Panc1 (cell line): ENCODE results near the gene IGFLR1. TPM values are rescaled to one million over a fixed set of nuclear protein-coding genes. Genes with fewer than 3 reads are reported as not detected.

Experiments
- ATAC-seq: fragments of 200-7000 bp; cut with Tn5 transposase; 2 replicates; pipeline ENCODE4 v1.9.1; 2020; ENCODE audit warnings: mild to moderate bottlenecking, moderate library complexity
- BruUV-seq: library from RNA; stranded (reverse); fragments of 400-500 nt; replicated peaks from 2 replicates; lab custom pipeline; 2021; lab: Mats Ljungman, UMichigan
- CTCF ChIA-PET: fragments of 300-600 bp; sonication (Branson Sonifier 250); formaldehyde crosslinking; loops from one replicate; lab custom pipeline; 2022; ENCODE audit warnings: antibody characterized with exemption; lab: Charles Lee
- POLR2A ChIA-PET: fragments of 300-600 bp; sonication (Branson Sonifier 250); formaldehyde crosslinking; loops from one replicate; lab custom pipeline; 2022; ENCODE audit warnings: antibody characterized with exemption; lab: Charles Lee
- DNase-seq: peaks from one replicate; pipeline ENCODE4 v3.0.0-alpha.2; 2010; ENCODE audit warnings: low read depth, low spot score
- H3K27ac ChIP-seq: 2 replicates; pipeline ENCODE4 v1.5.1; 2011; ENCODE audit warnings: mild to moderate bottlenecking, low read length, inconsistent platforms
- H3K27me3 ChIP-seq: fragments of 200-500 bp; sonication (Bioruptor generic); 2 replicates; pipeline ENCODE4 v1.6.0; 2014; ENCODE audit warnings: low read length, inconsistent platforms; ENCODE audit not compliant: control insufficient read depth, insufficient read depth
- H3K36me3 ChIP-seq: fragments of 200-500 bp; sonication (Bioruptor generic); 2 replicates; pipeline ENCODE4 v1.5.1; 2014; ENCODE audit warnings: inconsistent platforms, mild to moderate bottlenecking, low read length, moderate library complexity; ENCODE audit not compliant: control insufficient read depth, insufficient read depth
- H3K4me1 ChIP-seq: 2 replicates; pipeline ENCODE4 v1.5.1; 2011; ENCODE audit warnings: inconsistent platforms, mild to moderate bottlenecking, low read length, moderate library complexity; ENCODE audit not compliant: control insufficient read depth, insufficient read depth
- H3K4me3 ChIP-seq, 2 experiments: 2 replicates each; pipeline ENCODE4 v1.5.1; 2011 to 2012; ENCODE audit warnings: low read depth in 2 of 2, low read length in 2 of 2, mild to moderate bottlenecking in 2 of 2, inconsistent platforms in 1 of 2, moderate library complexity in 1 of 2
- H3K9me3 ChIP-seq: fragments of 200-500 bp; sonication (Bioruptor generic); 2 replicates; pipeline ENCODE4 v1.5.1; 2014; ENCODE audit warnings: low read depth, mild to moderate bottlenecking, inconsistent platforms, low read length, moderate library complexity; ENCODE audit not compliant: control insufficient read depth, insufficient read depth
- POLR2AphosphoS5 ChIP-seq: IDR thresholded peaks from 2 replicates; pipeline ENCODE4 v1.6.1; 2012; ENCODE audit warnings: mild to moderate bottlenecking, low read depth, low read length, moderate library complexity
- SIN3A ChIP-seq: IDR thresholded peaks from 2 replicates; pipeline ENCODE4 v1.6.1; 2012; ENCODE audit warnings: low read depth, mild to moderate bottlenecking, low read length, moderate library complexity, borderline replicate concordance; ENCODE audit not compliant: insufficient read depth
- TCF7L2 ChIP-seq: IDR thresholded peaks from 2 replicates; pipeline ENCODE4 v1.6.1; 2011; ENCODE audit warnings: mild to moderate bottlenecking, low read depth, low read length, inconsistent platforms
- in situ Hi-C: cut with HindIII; loops from 2 replicates; pipeline ENCODE4 v1.10.0; 2016; ENCODE audit warnings: low sequenced_read_pairs, low pct_unique_long_range_greater_than_20kb
- intact Hi-C: fragments of 100-400 bp; cut with micrococcal nuclease; formaldehyde crosslinking; loops from one replicate; pipeline ENCODE4 v1.10.0; 2022; ENCODE audit not compliant: unreplicated experiment
- total RNA-seq: library from RNA; stranded (reverse); gene quantifications from one replicate; pipeline ENCODE4 v1.2.1, GENCODE V29; 2021; ENCODE audit not compliant: unreplicated experiment
- TF ChIP-seq, protein P1 (sequence below): fragments of 450-650 bp; IDR thresholded peaks from 2 replicates; pipeline ENCODE4 v1.5.1; 2017; ENCODE audit warnings: mild to moderate bottlenecking
- TF ChIP-seq, protein P2 (sequence below), 2 experiments: IDR thresholded peaks; 2 replicates each; pipeline ENCODE4 v1.6.1; 2011 to 2012; ENCODE audit warnings: low read depth in 2 of 2, control low read depth in 1 of 2, low read length in 1 of 2, mild to moderate bottlenecking in 1 of 2, moderate library complexity in 1 of 2; ENCODE audit not compliant: insufficient read depth in 1 of 2

IGFLR1 gene
- total RNA-seq, 1 experiment from 2014 or later, result 12.5 TPM

DNA sequence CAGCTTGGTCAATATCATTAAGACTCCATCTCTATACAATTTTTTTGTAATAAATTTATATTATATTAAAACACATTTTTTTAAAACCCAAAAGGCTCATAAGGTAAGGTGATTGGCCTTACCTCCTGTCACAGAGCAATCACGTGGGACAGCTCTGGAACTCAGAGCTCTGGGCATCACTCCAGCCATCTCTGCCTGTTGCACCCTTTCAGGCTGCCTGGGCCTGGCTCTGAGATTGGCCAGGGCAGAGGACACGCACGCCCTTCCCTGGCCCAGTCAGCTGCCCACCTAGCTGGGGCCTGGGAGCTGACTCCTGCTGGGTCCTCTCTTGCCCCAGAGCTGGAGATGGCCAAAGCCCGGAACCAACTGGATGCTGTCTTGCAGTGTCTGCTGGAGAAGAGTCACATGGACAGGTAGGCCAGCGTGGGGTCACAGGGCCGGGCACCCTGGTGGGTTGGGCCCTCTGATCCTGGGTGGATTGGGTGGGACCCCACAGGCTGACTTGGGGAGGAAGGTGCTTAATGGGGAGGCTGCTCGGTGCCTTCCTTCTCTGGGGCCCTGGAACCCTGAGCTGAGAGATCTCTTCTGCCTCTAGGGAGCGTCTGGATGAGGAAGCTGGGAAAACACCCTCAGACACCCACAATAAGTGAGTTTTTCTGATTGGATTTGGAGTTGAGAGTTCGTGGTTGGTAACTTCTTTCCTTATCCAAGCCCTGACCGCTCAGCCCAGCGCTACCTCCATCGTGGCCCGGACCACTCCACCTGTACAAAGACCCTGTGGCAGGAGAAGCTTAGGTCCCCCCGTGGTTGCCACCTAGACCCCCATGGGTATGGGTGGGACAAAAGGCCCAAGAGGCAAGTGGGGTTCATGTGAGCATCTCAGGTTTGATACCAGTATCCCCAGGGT is 9.8 kb upstream of the IGFLR1 start:
- POLR2A ChIA-PET, result no interaction called here
- Histone ChIP-seq H3K36me3 (no peaks in the 10 kb centered on the region), H3K9me3 (no peaks in the 10 kb centered on the region), H3K27ac (no peak overlapping the region), H3K4me3 (no peak overlapping the region), H3K27me3 (no peaks in the 10 kb centered on the region), H3K4me1 (peaks cover 10% of the 10 kb centered on the region)
- in situ Hi-C loops (no loop called here), intact Hi-C loops (no loop called here)
- no peak for DNase-seq
- BruUV-seq, result no TSS peak
- TF ChIP-seq, protein P1, sequence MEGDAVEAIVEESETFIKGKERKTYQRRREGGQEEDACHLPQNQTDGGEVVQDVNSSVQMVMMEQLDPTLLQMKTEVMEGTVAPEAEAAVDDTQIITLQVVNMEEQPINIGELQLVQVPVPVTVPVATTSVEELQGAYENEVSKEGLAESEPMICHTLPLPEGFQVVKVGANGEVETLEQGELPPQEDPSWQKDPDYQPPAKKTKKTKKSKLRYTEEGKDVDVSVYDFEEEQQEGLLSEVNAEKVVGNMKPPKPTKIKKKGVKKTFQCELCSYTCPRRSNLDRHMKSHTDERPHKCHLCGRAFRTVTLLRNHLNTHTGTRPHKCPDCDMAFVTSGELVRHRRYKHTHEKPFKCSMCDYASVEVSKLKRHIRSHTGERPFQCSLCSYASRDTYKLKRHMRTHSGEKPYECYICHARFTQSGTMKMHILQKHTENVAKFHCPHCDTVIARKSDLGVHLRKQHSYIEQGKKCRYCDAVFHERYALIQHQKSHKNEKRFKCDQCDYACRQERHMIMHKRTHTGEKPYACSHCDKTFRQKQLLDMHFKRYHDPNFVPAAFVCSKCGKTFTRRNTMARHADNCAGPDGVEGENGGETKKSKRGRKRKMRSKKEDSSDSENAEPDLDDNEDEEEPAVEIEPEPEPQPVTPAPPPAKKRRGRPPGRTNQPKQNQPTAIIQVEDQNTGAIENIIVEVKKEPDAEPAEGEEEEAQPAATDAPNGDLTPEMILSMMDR, result no peak
- TF ChIP-seq, protein P2, sequence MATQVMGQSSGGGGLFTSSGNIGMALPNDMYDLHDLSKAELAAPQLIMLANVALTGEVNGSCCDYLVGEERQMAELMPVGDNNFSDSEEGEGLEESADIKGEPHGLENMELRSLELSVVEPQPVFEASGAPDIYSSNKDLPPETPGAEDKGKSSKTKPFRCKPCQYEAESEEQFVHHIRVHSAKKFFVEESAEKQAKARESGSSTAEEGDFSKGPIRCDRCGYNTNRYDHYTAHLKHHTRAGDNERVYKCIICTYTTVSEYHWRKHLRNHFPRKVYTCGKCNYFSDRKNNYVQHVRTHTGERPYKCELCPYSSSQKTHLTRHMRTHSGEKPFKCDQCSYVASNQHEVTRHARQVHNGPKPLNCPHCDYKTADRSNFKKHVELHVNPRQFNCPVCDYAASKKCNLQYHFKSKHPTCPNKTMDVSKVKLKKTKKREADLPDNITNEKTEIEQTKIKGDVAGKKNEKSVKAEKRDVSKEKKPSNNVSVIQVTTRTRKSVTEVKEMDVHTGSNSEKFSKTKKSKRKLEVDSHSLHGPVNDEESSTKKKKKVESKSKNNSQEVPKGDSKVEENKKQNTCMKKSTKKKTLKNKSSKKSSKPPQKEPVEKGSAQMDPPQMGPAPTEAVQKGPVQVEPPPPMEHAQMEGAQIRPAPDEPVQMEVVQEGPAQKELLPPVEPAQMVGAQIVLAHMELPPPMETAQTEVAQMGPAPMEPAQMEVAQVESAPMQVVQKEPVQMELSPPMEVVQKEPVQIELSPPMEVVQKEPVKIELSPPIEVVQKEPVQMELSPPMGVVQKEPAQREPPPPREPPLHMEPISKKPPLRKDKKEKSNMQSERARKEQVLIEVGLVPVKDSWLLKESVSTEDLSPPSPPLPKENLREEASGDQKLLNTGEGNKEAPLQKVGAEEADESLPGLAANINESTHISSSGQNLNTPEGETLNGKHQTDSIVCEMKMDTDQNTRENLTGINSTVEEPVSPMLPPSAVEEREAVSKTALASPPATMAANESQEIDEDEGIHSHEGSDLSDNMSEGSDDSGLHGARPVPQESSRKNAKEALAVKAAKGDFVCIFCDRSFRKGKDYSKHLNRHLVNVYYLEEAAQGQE (IDR thresholded peaks at IDR 0.05; ENCODE audit: insufficient read depth in 1 of 2, low read depth in 2 of 2, low read length in 1 of 2), result no peak
- TF ChIP-seq SIN3A, result no peak
- TF ChIP-seq TCF7L2, result no peak
- TF ChIP-seq POLR2AphosphoS5, result no peak
- no peak for ATAC-seq
- CTCF ChIA-PET, result interaction anchor here (0.5 to 0.8 kb wide), 2 partner anchors 68 to 186 kb away, joined by 3 to 9 read pairs; no protein-coding TSS in a partner anchor

DNA sequence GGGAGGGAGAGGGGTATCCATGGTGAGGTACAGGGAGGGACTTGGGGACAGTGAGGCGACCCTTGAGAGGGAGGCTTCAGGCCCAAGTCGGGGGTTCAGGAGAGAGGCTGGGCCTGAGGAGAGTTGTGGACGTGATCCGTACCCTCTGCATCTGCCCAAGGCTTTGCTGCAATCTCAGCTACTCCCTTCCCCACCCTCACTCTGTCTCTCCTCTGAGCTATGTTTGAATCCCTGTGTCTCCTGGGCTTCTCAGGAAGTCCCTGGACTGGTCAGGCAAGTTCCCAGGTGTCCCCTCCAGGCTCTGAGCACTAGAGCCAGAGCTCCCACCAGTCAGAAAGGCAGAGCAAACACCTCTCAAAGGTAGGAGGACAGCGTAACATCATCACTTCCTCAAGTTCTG is 7.9 kb upstream of the IGFLR1 start:
- in situ Hi-C loops, result no loop called here
- ChIA-PET CTCF (no interaction called here), POLR2A (no interaction called here)
- no peaks in the 10 kb centered on the region for H3K9me3 ChIP-seq
- H3K4me3 ChIP-seq, result no peak overlapping the region
- intact Hi-C loops, result no loop called here
- H3K4me1 ChIP-seq, result peaks cover 18% of the 10 kb centered on the region
- no peaks in the 10 kb centered on the region for H3K27me3 ChIP-seq
- H3K27ac ChIP-seq, result no peak overlapping the region
- no peaks in the 10 kb centered on the region for H3K36me3 ChIP-seq
- DNase-seq (no peak), ATAC-seq (no peak)
- TF ChIP-seq, protein P2 (IDR thresholded peaks at IDR 0.05; ENCODE audit: insufficient read depth in 1 of 2, low read depth in 2 of 2, low read length in 1 of 2), result no peak
- TF ChIP-seq, protein P1, result no peak
- no peak for TF ChIP-seq SIN3A
- no peak for TF ChIP-seq POLR2AphosphoS5
- TF ChIP-seq TCF7L2, result no peak
- BruUV-seq, result no TSS peak
